CD4-positive, alpha-beta T cell (primary cell): ENCODE measurements around the gene ZC3H12D. TPM values are rescaled to one million over a fixed set of nuclear protein-coding genes. Genes with fewer than 3 reads are reported as not detected.

Experiments used
- ATAC-seq: fragments of 200-7000 bp; cut with Tn5 transposase; one replicate; pipeline ENCODE4 v1.10.0; 2022; ENCODE audit warnings: mild to moderate bottlenecking; ENCODE audit not compliant: poor library complexity
- CTCF ChIA-PET: fragments of 350-600 bp; sonication (Branson Sonifier 250); formaldehyde crosslinking; loops from one replicate; lab custom pipeline; 2021; ENCODE audit warnings: antibody characterized with exemption, inconsistent platforms; lab: Charles Lee
- POLR2A ChIA-PET: fragments of 350-600 bp; sonication (Branson Sonifier 250); formaldehyde crosslinking; loops from one replicate; lab custom pipeline; 2021; ENCODE audit warnings: antibody characterized with exemption, inconsistent platforms; lab: Charles Lee
- DNase-seq, 14 experiments: peaks; one replicate each; pipeline ENCODE4 v3.0.0-alpha.2; 2013 to 2020; ENCODE audit warnings: mixed read lengths in 2 of 14
- H3K27ac ChIP-seq, 2 donors: one replicate each; pipeline versions ENCODE4 v1.5.1 to v1.7.0; 2013; ENCODE audit warnings: low read length in 2 of 2, low read depth in 1 of 2, mild to moderate bottlenecking in 1 of 2
- H3K27me3 ChIP-seq, 2 experiments: 1 replicate in 1 of 2; 2 replicates in 1 of 2; pipeline versions ENCODE4 v1.6.1 to v1.7.0; 2013; ENCODE audit warnings: low read length in 2 of 2, control low read depth in 1 of 2, mild to moderate bottlenecking in 1 of 2, moderate library complexity in 1 of 2; ENCODE audit not compliant: insufficient read depth in 2 of 2, control insufficient read depth in 1 of 2
- H3K36me3 ChIP-seq: one replicate; pipeline ENCODE4 v1.6.1; 2013; ENCODE audit warnings: low read length, control low read depth; ENCODE audit not compliant: insufficient read depth
- H3K4me1 ChIP-seq: one replicate; pipeline ENCODE4 v1.6.1; 2013; ENCODE audit warnings: low read length, control low read depth; ENCODE audit not compliant: insufficient read depth
- H3K4me3 ChIP-seq: one replicate; pipeline ENCODE4 v1.5.1; 2013; ENCODE audit warnings: mild to moderate bottlenecking, low read length, moderate library complexity
- H3K9me3 ChIP-seq, 2 experiments: 1 replicate in 1 of 2; 2 replicates in 1 of 2; pipeline versions ENCODE4 v1.6.1 to v1.7.0; 2013; ENCODE audit warnings: low read length in 2 of 2, mild to moderate bottlenecking in 2 of 2, control low read depth in 1 of 2, moderate library complexity in 1 of 2; ENCODE audit not compliant: control insufficient read depth in 1 of 2, insufficient read depth in 1 of 2
- H3K27ac Mint-ChIP-seq: one replicate; pipeline ENCODE4 v1.8.0; 2020; ENCODE audit warnings: mixed read lengths
- H3K27me3 Mint-ChIP-seq: one replicate; pipeline ENCODE4 v1.8.0; 2021; ENCODE audit warnings: mixed read lengths
- H3K36me3 Mint-ChIP-seq: one replicate; pipeline ENCODE4 v1.8.0; 2021; ENCODE audit warnings: low read depth, mixed read lengths
- H3K4me1 Mint-ChIP-seq: one replicate; pipeline ENCODE4 v1.8.0; 2021; ENCODE audit warnings: low read depth, mixed read lengths
- H3K4me3 Mint-ChIP-seq: one replicate; pipeline ENCODE4 v1.8.0; 2020; ENCODE audit warnings: mild to moderate bottlenecking, mixed read lengths
- H3K9me3 Mint-ChIP-seq: one replicate; pipeline ENCODE4 v1.8.0; 2020; ENCODE audit warnings: mixed read lengths
- CTCF ChIP-seq: fragments of 200-600 bp; IDR thresholded peaks from one replicate; pipeline ENCODE4 v1.8.0; 2022; ENCODE audit warnings: antibody characterized with exemption, mild to moderate bottlenecking
- intact Hi-C, 2 experiments: fragments of 100-400 bp; cut with DNase I in 1 of 2; cut with micrococcal nuclease in 1 of 2; formaldehyde crosslinking; loops; one replicate each; pipeline versions ENCODE4 v1.15.1 to v1.9.0; 2023 to 2025; cut with DNase I, micrococcal nuclease
- total RNA-seq, 174 experiments: library from RNA in 2 of 174; stranded (reverse) in 2 of 174; gene quantifications; one replicate each; pipeline ENCODE4 v1.2.3 and lab custom pipeline; 2021 to 2026

The ZC3H12D gene
- total RNA-seq, 2 experiments from 2014 or later = 70.2 to 71.0 TPM

- H3K4me1 ChIP-seq = peaks cover 55% of the 10 kb centered on the region
- TF ChIP-seq CTCF = no peak
- no peaks in the 10 kb centered on the region for H3K27me3 Mint-ChIP-seq
- H3K9me3 ChIP-seq = no peaks in the 10 kb centered on the region
- H3K36me3 ChIP-seq = no peaks in the 10 kb centered on the region
- peak overlapping the region; percentile 81 to 93 for H3K27ac ChIP-seq
- DNase-seq (no peak), ATAC-seq (no peak)
- intact Hi-C loops = loop anchor here in 1 of 2 experiments (1.0 kb wide), 1 partner anchor 9 kb away; the partner anchor contains the start of gene ZC3H12D
- no peaks in the 10 kb centered on the region for H3K27me3 ChIP-seq
- H3K4me3 Mint-ChIP-seq = no peak overlapping the region
- H3K27ac Mint-ChIP-seq = peak overlapping the region; percentile 89
- ChIA-PET CTCF (interaction anchor here (0.7 to 1.2 kb wide), 2 partner anchors 23 to 235 kb away, joined by 3 to 5 read pairs; no protein-coding TSS in a partner anchor), POLR2A (interaction anchor here (0.6 to 4.3 kb wide), 6 partner anchors 9 to 442 kb away, joined by 3 to 79 read pairs (median 11); partner anchors contain the start of gene PPIL4)
- no peaks in the 10 kb centered on the region for H3K9me3 Mint-ChIP-seq
- H3K4me1 Mint-ChIP-seq = peaks cover 60% of the 10 kb centered on the region
- H3K4me3 ChIP-seq = no peak overlapping the region
- peaks cover 14% of the 10 kb centered on the region for H3K36me3 Mint-ChIP-seq
Measured at GRCh38 chr6:149493761-149494320, 9.0 kb upstream of the ZC3H12D start.

- no peak for TF ChIP-seq CTCF
- POLR2A ChIA-PET = no interaction called here
- no peak overlapping the region for H3K4me3 Mint-ChIP-seq
- H3K4me1 Mint-ChIP-seq = peaks cover 53% of the 10 kb centered on the region
- H3K4me1 ChIP-seq = peaks cover 61% of the 10 kb centered on the region
- H3K27me3 Mint-ChIP-seq = no peaks in the 10 kb centered on the region
- H3K27me3 ChIP-seq = no peaks in the 10 kb centered on the region
- H3K36me3 ChIP-seq = no peaks in the 10 kb centered on the region
- peak overlapping the region; percentile 89 for H3K27ac Mint-ChIP-seq
- CTCF ChIA-PET = no interaction called here
- DNase-seq (peak in 1 of 14 experiments; percentile 36), ATAC-seq (no peak)
- H3K9me3 Mint-ChIP-seq = no peaks in the 10 kb centered on the region
- intact Hi-C loops = no loop called here
- H3K36me3 Mint-ChIP-seq = peaks cover 8% of the 10 kb centered on the region
- no peak overlapping the region for H3K4me3 ChIP-seq
- no peaks in the 10 kb centered on the region for H3K9me3 ChIP-seq
- H3K27ac ChIP-seq = no peak overlapping the region
Measured at GRCh38 chr6:149492798-149493343, 8.1 kb upstream of the ZC3H12D start.

GRCh38 chr6:149489967-149490366 lies 5.2 kb upstream of the ZC3H12D start:
- H3K4me1 ChIP-seq = peaks cover 55% of the 10 kb centered on the region
- ChIA-PET CTCF (no interaction called here), POLR2A (no interaction called here)
- Mint-ChIP-seq H3K9me3 (no peaks in the 10 kb centered on the region), H3K4me1 (peaks cover 39% of the 10 kb centered on the region), H3K27ac (peak overlapping the region; percentile 19), H3K36me3 (peaks cover 5% of the 10 kb centered on the region), H3K27me3 (no peaks in the 10 kb centered on the region), H3K4me3 (no peak overlapping the region)
- TF ChIP-seq CTCF = no peak
- no peak for ATAC-seq
- no peak overlapping the region for H3K4me3 ChIP-seq
- H3K9me3 ChIP-seq = no peaks in the 10 kb centered on the region
- no peak for DNase-seq
- intact Hi-C loops = no loop called here
- no peaks in the 10 kb centered on the region for H3K36me3 ChIP-seq
- H3K27me3 ChIP-seq = no peaks in the 10 kb centered on the region
- no peak overlapping the region for H3K27ac ChIP-seq
